Kidney (tissue), 14 donors: ENCODE data around the gene PTGIS. TPM values are rescaled to one million over a fixed set of nuclear protein-coding genes. Genes with fewer than 3 reads are reported as not detected.

Experiments
- DNase-seq, 5 donors: peaks; one replicate each; pipeline ENCODE4 v3.0.0-alpha.2; 2013 to 2020
- FAIRE-seq: peaks from 2 replicates; lab custom pipeline; 2012; peaks lifted over from hg19 to GRCh38; lab: Jason Lieb, UNC
- H3K27ac ChIP-seq, 2 donors: one replicate each; pipeline ENCODE4 v1.7.0; 2013; ENCODE audit warnings: low read depth in 2 of 2, low read length in 2 of 2, inconsistent platforms in 1 of 2
- H3K27me3 ChIP-seq: one replicate; pipeline ENCODE4 v1.7.1; 2013; ENCODE audit warnings: low read length, inconsistent platforms; ENCODE audit not compliant: control insufficient read depth, insufficient read depth
- H3K36me3 ChIP-seq, 3 donors: one replicate each; pipeline versions ENCODE4 v1.7.0 to v1.7.1; 2013; ENCODE audit warnings: low read length in 3 of 3, control low read depth in 1 of 3, inconsistent platforms in 1 of 3; ENCODE audit not compliant: insufficient read depth in 3 of 3, control insufficient read depth in 2 of 3
- H3K4me1 ChIP-seq, 3 donors: one replicate each; pipeline versions ENCODE4 v1.7.0 to v1.7.1; 2013; ENCODE audit warnings: low read length in 3 of 3, inconsistent platforms in 1 of 3, low read depth in 1 of 3; ENCODE audit not compliant: control insufficient read depth in 2 of 3, insufficient read depth in 2 of 3
- H3K4me3 ChIP-seq, 3 donors: one replicate each; pipeline versions ENCODE4 v1.7.0 to v1.8.1; 2013; ENCODE audit warnings: low read length in 3 of 3, control low read depth in 1 of 3, inconsistent platforms in 1 of 3
- H3K9ac ChIP-seq, 3 donors: one replicate each; pipeline versions ENCODE4 v1.7.0 to v1.7.1; 2013; ENCODE audit warnings: low read length in 3 of 3, control low read depth in 1 of 3, inconsistent platforms in 1 of 3
- H3K9me3 ChIP-seq, 3 donors: one replicate each; pipeline versions ENCODE4 v1.7.0 to v1.7.1; 2013; ENCODE audit warnings: low read length in 3 of 3, control low read depth in 1 of 3, inconsistent platforms in 1 of 3; ENCODE audit not compliant: control insufficient read depth in 2 of 3, insufficient read depth in 1 of 3
- CTCF ChIP-seq: IDR thresholded peaks from 3 replicates; pipeline ENCODE4 v1.5.1; 2012; ENCODE audit warnings: mild to moderate bottlenecking, moderate library complexity, borderline replicate concordance; ENCODE audit not compliant: insufficient read depth; ENCODE audit errors: extremely low read depth
- intact Hi-C: fragments of 100-400 bp; cut with DNase I; formaldehyde crosslinking; loops from one replicate; pipeline ENCODE4 v1.11.1; 2022
- polyA plus RNA-seq: library from polyadenylated mRNA; stranded (reverse); fragments of 350-450 nt; fragmentation: Illumina TruSeq; extraction: RNeasy Lipid Tissue Mini Kit (QIAGEN cat#74804); gene quantifications from one replicate; pipeline ENCODE4 v1.2.3, GENCODE V29; 2014; ENCODE audit warnings: low read depth, low replicate concordance; ENCODE audit not compliant: insufficient read depth
- total RNA-seq: library from RNA; stranded (reverse); fragmentation: NEBNext Ultra II Directional; extraction: Animal tissue kit (Norgen Biotek cat#: 25700); gene quantifications from one replicate; pipeline ENCODE4 v1.2.1, GENCODE V29; 2021
- donor health status: control.
- donor health status: control.
- donor health status: control.
- donor health status: control.
- donor health status: control.
- donor health status: DM: yes; HTN: yes; CAD: no.
- donor health status: Normal renal cell carcinoma (clear cell type).

PTGIS gene
- total and polyA plus RNA-seq, 2 donors from 2014 or later: 3.1 to 24.1 TPM

GRCh38 chr20:49583343-49583668 is 15.4 kb upstream of the PTGIS start:
- Histone ChIP-seq H3K4me3 (no peak overlapping the region), H3K9ac (no peak overlapping the region), H3K36me3 (no peaks in the 10 kb centered on the region), H3K27me3 (no peaks in the 10 kb centered on the region), H3K27ac (no peak overlapping the region), H3K9me3 (no peaks in the 10 kb centered on the region), H3K4me1 (peaks cover 0 to 5% (median 0%) of the 10 kb centered on the region in 3 donors)
- DNase-seq (no peak), FAIRE-seq (no peak)
- TF ChIP-seq CTCF: no peak
- intact Hi-C loops: no loop called here

- no peak overlapping the region for H3K9ac ChIP-seq
- no peaks in the 10 kb centered on the region for H3K36me3 ChIP-seq
- H3K27me3 ChIP-seq: no peaks in the 10 kb centered on the region
- peaks cover 0 to 5% (median 0%) of the 10 kb centered on the region in 3 donors for H3K4me1 ChIP-seq
- no peak for TF ChIP-seq CTCF
- DNase-seq: peak in 1 of 5 donors; percentile 16
- no peak overlapping the region for H3K4me3 ChIP-seq
- intact Hi-C loops: no loop called here
- H3K9me3 ChIP-seq: no peaks in the 10 kb centered on the region
- H3K27ac ChIP-seq: no peak overlapping the region
- FAIRE-seq: no peak
Observed at GRCh38 chr20:49582413-49583334, 14.7 kb upstream of the PTGIS start.

- intact Hi-C loops: no loop called here
- no peak for DNase-seq
- Histone ChIP-seq H3K9me3 (peaks cover 0 to 2% (median 0%) of the 10 kb centered on the region in 3 donors), H3K9ac (no peak overlapping the region), H3K27me3 (no peaks in the 10 kb centered on the region), H3K27ac (no peak overlapping the region), H3K4me1 (peaks cover 0 to 5% (median 0%) of the 10 kb centered on the region in 3 donors), H3K4me3 (no peak overlapping the region), H3K36me3 (no peaks in the 10 kb centered on the region)
- no peak for FAIRE-seq
- no peak for TF ChIP-seq CTCF
Observed at GRCh38 chr20:49581482-49581881, 13.5 kb upstream of the PTGIS start.
